Measurements from ENCODE around the gene RGS19.

RGS19 gene

DNA sequence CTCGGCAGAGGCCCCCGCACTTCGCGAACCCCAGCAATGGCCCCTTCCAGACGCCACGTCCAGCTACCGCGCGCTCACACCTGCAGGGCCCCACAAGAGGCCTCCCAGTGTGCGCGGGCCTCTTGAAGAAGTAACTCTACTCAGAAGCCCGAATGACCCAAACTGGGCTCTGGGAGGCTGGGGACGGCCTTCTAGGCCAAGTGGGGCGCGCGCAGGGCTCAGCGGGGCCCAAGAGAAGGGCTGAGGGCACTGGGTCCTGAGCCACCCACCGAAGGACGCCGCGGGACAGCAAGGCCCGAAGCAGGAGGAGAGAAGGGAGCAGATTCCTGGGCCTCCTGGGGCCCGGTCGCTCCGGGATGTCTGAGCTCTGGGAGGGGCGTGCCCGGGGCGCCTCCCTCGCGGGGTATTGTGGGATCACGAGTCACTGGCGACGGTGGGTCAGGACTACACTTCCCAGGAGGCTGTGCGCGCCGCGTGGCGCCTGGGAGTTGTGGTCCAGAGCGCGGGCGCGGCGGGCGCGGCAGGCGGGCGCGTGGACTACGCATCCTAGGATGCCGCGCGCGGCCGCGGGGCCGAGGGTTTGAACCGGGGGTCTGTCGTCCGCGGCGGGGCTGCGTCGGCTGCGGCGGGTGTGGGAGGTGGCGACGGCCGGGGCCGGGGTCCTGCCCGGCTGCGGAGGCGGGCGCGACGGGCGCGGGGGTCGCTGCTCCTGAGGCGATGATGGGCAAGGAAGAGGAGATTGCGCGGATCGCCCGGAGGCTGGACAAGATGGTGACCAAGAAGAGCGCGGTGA is 16.5 kb downstream of the RGS19 start, which contains the start of gene TCEA2:
Gene TCEA2, plus strand, starts transcription at position 603 of the 793 bp plus-strand sequence. Its CDS starts 115 bp downstream, at position 718.
- DNase-seq = peak; percentile 96

DNA sequence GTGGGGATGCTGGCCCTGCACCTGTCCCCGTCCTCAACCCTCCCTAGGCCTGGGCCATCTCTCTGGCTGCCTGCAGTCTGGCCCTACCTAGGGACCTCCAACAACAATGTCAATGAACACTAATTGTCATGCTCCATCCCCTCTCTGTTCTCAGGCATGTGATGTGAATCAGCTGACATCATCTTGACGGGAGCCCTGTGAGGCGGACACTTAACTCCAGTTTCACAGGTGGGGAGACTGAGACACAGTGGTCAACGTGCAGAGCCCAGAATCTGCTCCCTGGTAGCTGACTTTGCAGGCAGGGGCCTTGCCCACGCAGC is 17.1 kb downstream of the RGS19 start:
- DNase-seq = no peak

DNA sequence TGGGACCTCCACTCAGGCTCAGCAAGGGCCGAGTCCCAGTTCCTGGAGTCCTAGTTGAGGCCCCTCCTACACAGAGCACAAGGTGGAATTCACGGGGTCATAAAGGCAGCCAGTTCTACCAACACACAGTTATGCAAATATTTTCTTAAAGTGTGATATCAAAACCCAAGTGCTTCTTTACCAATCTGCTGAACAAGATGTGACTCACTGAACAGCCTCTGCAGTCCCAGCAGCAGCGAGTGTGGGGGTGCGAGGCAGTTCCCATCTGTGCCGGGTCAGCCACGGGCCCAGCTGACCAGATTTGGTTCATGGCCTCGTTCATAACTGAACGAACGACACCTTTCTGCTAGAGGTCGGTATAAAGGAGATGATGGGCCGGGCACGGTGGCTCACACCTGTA is 20.8 kb downstream of the RGS19 start:
- DNase-seq = no peak

DNA sequence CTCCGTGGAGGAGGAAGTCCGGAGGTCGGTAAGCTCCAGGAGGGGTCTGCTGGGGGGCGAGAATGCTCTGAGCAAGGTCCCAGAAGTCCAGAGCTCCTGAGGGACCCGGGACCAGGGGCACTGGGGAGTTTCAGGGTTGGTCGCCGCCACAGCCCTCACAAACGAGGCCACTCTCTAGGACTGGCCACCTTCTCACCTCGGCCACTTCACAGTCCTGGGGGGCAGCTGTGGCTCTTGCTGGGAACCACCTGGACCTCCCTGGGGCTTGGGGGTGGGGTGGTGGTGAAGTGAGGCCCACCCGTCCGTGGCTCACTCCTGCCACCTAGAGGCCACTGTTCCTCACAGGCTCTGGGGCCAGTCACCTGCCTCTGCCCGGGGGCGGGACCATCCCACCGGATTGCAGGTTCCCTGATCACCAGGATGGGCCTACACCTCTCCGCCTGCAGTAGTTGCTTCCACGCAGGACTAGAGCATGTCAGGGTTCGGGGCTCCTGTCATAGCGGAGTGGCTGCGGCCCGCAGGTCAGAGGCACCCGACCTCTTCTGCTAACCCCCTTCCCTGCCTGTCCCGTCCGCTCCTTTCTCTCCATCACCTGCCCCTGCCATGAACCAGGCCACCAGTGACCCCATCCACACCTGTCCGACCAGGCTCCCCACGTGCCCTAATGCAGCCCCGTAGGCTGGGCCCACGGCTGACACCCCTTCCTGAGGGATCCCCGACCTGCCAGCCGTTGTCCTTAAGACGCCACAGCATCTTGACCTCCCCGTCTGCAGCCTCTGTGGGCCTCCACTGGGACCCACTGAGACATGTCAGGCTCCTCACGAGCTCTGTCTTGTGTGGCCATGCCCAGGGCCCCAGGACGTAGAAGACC is 21.5 kb downstream of the RGS19 start:
- peak; percentile 58 for DNase-seq

DNA sequence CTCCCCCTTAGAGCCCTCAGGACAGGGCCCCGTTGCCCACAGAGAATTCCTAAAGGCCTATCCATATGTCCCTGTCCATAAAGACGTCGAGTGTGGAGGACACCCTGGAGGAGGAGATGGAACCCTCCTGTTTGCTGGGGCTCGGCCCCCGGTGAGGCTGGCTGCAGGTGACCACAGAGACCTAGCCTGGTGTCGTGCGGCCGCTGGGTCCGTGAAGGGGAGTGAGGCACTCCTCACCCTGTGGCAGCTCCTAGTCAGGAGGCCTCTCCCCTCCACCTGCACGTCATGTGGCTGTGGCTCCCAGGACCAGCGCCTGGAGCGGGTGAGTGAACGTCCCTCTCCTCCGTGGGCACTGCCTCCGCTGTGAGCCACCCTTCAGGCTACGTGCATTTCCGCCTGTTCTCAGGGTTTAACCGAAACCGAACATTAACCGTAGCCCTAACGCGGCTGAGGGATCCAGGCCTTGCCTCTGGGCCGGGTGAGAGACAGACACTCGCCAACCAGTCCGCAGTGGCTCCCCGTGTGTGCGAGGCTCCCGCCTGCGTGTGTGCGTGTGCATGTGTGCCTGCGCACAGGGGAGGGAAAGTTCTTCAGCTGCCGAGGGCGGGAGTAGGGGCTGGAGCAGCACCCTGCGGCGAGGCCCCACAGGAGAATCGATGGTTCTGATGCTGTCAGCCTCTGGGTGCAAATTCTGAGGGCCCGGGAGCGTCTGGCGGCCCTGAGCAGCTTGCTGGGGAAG is 22.3 kb downstream of the RGS19 start:
- DNase-seq = no peak

DNA sequence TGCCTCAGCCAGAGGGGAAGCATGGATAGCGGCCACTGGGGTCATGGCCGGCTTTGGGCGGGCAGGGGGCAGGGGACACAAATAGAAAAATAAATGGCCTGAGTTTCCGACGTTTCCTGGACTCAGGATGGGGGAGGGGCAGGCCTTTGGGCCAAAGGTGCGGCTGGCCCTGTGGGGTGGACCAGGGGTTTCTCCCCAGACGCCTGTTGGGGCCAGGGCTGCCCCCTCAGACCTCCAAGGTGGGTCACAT is 22.8 kb downstream of the RGS19 start:
- no peak for DNase-seq

DNA sequence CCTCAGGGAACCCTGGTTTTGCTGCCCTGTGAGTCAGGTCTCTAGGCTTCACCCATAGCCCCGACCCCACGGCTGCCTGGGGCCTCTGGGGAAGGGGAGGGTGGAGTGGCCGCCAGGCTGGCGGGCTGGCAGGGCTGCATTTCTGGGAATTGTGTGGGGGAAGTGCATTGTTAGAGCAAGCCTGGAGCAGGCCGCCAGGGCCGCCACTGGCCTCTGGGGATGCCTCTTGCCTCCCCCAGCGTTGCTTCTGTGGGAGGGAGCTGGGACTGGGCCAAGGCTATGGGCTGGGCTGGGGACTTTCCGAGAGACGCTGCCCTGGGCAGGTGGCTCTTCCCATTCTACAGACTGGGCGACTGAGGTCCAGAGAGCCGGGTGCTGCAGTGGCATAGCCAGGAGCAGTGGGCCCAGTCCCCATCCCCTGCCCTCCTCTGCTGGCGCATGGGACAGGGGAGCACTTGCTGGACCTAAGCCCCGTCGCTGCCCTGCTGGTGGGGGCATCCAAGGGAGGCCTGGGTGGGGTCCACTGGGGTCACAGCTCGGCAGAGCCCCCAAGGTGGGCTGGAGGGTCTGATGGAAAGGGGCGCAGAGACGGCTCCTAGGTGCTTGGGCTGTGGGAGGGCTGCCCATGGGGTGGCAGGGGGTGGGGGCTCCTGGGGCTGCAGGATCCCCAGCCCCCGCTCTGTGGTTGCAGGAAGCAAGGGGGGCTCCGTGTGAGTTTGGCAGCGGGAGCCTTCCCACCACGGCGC is 23.3 kb downstream of the RGS19 start:
- peak; percentile 41 for DNase-seq

DNA sequence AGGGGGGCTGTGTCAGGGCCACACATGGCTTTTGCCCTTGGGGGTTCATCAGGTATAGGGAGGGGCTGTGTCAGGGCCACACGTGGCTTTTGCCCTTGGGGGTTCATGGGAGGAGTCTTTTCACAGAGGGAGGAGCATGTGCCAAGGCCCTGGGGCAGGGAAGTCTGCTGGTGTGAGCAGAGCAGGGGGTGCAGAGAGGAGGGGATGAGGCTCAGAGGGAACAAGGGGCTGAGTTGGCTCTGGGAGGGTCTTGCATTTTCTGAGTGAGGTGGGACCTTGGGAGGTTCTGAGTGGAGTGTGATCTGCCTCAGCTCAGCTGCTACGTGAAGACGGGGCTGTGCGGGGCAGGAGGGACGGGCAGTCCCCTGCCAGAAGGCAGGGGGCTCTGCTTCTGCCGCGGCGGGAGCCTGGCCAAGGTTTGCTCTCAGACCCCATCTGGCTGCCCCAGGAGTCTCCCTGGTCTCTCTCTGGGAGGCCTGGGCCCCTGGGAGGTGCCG is 23.9 kb downstream of the RGS19 start:
- DNase-seq = no peak

DNA sequence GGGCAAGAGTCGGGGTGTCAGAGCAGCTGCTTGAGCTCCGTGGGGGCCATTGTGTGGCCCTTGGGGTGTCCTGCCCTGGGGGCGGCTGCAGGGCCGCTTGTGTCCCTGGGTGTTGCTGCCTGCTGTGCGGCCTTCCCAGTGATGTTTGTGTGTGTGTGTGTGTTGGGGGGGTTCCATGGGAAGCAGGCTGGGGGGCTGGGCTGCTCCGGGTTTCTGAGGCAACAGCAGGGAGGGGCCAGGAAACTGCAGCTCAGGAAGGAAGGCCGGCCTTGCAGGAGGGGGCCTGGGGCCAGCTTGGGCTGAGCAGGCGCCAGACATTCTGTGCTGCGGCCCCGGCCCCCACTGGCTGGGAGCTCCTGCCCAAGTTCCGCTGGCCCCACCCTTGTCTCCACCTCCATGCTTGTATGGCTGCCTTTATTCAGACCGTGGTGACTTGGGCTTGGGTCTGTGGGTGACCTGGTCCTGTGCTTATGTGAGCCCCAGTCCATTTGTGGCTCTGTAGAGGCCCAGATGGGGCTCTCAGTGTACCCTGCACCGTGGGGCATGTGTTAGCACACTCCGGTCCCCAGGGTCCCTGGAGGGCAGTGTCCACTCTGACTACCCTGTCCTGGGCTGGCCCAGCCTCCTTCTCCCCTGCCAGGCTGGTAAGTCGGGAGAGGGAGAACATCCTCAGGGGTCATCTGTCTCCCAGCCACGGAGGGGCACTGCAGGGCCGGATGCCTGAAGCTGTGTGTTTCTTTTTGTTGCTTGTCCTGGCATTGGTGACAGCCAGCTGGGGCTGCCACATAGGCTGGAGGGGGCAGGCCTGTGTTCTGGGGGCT is 25.3 kb downstream of the RGS19 start:
- peak; percentile 54 for DNase-seq

DNA sequence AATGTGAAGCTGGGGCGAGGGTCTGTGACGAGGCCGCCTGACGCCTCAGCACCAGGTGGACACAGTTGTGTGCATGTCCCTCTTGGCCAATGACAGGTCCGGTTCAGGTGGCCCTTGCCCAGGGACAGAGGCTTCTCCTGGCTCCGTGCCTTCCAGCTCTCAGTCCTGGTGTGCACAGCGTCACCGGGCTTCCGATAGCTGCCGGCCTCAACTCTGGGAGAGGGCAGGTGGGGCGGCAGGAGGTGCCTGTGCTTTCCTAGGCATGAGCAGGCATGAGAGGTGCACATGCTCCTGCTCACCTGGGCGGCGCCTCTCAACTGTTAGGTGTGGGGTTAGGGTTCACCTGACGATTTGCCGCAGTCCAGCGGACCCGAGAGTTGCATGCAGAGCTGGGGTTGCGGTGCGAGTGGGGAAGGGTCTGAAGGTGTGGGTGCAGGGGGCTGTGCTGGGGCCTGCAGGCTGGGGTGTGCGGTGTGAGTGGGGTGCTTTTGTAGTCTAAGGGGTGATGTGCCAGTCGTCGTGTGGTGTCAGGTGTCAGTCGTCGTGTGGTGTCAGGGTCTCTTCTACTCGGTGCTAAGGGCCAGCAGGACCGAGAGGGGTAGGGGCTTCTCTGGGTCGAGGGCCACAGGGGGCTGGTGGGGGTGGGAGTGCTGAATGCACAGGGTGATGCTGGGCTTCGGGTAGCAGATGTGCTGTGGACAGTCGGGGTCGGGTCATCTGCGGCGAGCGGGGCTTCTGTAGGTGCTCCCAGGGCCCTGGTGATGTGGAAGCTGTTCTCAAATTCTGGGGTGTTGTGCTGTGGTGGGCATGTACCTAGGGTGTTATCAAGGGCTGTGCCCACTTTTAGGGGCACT is 26.1 kb downstream of the RGS19 start:
- DNase-seq = no peak

DNA sequence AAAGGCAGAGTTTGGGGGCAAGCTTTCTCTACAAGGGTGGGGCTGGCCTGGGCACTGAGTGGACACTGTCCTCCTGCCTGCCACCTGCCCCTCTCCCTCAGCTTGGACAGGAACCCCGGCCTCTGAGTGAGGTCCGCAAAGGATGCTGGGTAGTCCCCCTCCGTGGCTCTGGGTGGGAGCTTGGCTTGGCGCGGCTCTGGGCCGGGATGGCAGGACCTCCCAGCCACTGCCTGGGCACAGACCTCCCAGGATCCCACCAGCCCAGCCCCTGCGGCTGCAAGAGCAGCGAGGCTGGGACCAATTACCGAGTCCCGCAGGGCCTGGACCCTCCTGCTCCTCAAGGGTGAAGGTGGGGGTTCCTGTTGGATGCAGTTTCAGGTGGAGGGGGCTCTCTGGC is 27.0 kb downstream of the RGS19 start:
- no peak for DNase-seq

DNA sequence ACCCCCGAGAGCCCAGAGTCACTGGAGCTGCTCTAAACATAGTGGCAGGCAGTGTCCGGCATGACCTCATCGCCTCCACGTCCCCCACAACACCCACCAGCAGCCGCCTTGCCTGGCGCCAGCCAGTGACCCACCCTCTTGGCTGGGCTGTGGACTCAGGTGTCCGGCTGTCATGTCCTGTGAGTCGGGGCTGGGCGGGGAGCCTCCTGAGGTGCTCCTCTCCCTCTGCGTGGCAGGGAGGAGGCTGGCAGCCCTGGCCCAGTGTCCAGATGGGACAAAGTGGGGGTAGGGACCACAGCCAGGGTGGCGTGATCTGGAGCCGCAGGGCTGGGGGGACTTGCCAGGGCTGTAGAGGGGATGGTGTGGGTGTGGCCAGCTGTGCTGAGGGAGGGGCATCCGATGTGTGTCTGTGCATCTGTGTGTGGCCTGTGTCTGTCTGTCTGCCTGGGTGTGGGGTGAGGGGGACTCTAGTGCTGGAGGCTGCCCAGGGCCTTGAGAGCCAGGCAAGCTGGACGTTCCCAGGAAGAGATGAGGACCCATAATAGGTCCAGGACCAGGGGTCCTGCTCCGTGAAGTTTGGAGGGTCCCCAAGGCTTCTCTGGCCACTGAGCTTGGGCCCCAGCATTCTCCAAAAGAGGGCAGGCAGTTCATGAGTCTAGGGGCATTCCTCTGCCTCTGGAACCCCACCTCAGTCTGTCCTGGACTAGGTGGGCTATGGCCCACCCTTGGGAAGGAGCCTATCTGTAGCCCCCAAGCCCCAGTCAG is 27.6 kb downstream of the RGS19 start:
- no peak for DNase-seq

DNA sequence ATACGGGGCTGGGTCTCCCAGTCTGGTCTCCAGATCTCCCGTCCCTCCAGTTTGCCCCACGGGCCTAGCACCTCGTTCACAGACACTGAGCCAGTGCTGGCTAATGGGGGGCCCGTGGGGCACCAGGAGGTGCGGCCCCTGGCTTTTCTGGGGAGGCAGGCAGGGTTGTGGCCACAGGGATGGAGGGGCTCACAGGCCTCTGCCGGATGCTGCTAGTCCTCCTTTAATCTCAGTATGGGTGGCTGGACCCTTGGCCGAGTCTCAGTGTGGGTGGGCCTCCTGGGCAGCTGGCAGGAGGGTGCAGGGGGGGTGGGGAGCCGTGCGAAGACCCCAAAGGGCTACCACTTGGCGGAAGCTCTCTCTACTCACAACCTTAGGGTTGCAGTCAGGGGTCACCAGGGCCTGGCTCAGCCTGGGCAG is 28.3 kb downstream of the RGS19 start:
- DNase-seq = no peak

DNA sequence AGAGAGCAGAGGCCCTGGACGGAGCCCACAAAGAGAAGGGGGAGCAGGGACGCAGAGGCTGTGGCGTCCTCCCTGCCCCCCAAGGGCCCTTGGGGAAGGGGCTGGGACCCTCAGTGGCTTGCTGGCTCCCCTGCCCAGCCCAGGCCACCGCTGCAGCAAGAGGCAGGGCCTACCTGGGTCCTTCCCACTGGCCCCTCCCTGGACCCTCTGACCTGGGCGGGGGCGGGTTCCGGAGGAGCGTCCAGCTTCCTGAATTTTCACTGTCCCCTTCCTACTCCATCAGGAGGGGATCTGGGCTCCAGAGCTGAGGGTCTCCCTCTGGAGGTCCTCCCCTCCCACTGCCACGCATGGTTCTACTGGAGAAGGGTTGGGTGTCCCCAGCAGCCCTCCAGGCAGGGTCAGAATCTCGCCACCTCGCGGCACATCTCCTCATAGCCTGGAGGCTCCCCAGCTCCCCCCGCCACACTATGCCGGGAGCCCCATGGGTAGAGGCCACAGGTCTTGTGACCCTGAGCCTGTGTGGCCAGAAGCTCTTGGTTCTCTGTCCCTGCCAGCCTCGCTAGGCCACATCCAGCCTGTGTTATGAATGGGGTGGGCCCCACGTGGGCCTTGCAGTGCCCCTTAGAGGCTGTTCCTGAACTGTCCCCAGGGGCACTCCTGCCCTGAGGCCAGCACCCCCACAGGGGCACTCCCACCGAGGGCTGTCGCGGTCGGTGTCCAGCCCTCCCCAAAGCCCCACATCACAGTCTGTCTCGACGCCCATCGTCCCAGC is 28.9 kb downstream of the RGS19 start:
- DNase-seq = no peak

DNA sequence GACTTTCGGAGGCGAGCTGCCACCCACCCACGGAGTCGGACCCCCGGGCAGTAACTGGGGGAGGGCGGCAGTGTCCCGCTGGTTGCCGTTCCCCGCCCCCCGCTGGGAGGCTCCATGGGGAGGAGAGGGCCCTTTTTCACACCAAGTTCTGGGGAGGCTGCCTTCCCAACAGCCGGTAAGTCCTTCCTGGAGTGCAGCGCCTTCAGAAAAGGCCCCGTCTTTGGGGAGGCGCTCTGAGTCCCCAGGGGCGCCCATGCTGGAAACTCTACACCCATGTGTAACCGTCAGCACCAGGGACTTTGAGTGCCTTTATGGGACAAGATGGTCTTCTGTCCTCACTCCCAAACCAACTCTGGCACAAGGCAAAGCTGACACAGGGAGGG is 29.4 kb downstream of the RGS19 start:
- no peak for DNase-seq

DNA sequence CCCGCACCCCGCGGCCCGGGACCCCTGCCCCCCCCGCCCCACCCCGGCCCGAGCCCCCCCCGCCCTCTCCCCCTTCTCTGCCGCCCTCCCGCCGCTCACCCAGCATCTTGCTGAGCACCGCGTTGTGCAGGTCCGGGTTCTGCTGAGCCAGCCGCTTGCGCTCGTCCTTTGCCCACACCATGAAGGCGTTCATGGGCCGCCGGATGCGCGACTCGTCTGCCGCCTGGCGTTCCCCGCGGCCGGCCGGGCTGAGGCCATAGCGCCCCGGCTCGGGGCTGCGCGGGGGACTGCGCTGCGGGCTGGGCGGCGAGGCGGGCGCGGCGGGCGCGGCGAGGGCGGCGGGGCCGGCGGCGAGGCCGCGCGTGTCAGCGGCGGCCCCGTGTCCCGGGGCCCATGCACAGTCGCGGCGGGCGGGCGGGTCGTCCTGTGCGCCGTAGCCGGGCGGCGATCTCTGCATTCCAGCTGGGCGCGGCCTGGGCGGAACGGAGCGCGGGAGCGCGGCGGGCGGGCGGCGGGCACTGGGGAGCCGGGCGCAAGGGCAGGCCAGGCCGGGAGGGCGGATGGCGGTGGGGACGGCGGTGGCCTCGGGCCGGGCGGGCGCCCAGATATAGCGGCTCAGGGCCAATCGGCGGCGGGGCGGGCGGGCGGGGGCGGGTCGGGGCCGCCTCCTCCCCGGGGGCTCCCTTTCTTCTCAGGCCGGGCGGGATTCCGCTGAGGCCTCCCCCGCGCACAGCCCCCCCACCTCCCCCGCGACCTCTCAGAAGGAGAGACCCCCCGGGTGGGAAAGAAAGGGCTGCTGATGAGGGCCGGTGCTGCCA is 30.0 kb downstream of the RGS19 start, which contains the start of gene SOX18:
Gene SOX18, minus strand, starts transcription at position 580 of the 818 bp plus-strand sequence. Its CDS starts 123 bp downstream, at position 457.
- DNase-seq = peak; percentile 33

DNA sequence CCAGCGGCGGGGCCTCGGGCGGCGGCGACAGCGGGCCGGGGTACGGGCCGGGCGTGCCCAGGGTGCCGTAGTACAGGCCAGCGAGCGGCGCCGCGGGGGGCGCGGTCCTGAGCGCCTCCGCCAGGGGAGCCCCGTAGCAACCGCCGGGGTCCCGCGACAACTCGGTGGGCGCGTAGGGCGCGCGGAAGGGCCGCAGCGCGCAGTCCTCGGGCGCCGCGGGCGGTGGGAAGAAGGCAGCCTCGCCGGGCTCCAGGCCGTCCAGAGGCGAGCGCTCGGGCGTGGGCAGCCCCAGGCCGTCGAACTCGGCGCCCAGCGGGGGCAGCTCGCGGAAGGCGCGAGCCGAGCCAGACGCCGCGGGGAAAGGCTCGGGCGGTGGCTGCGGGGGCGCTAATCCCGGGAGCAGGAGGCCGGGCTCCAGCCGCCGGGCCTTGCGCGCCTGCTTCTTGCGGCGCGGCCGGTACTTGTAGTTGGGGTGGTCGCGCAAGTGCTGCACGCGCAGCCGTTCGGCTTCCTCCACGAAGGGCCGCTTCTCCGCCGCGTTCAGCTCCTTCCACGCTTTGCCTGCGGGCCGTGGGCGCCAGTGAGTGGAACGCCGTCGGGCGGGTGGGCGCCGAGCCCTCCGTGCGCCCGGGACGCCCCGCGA is 30.8 kb downstream of the RGS19 start:
- no peak for DNase-seq

DNA sequence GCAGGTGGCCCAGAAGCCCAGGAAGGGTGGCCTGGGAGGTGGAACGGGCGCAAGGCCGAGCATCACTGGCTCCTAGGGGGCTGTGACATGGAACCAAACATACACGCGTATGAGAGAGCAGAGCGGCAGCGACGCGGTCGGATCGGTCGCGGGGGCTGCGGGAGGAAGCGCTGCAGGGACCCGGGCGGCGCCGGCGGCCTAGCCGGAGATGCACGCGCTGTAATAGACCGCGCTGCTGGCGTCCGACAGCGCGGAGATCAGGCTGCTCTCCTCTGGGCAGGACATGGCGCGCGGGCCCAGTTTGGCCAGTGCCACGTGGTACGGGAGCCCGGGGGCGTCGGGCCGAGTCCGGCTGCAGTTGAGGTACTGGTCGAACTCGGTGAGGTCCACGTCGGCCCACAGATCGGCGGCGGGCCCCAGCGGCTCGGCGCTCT is 31.3 kb downstream of the RGS19 start:
- DNase-seq = no peak

Data from fibroblast of skin of right biceps (primary cell).